Adrenal gland (tissue), 5 donors: Measurements from ENCODE around the gene ASTN2.

Source experiments
- POLR2A ChIP-seq, 2 donors: fragments of 450-650 bp; IDR thresholded peaks; one replicate each; pipeline ENCODE4 v1.6.1; 2017; ENCODE audit warnings: antibody characterized with exemption in 2 of 2, mild to moderate bottlenecking in 2 of 2, moderate library complexity in 1 of 2
- TF ChIP-seq, protein P1 (sequence below), 6 experiments: fragments of 450-650 bp in 4 of 6; fragments of 200-600 bp in 2 of 6; sonication (generic) in 1 of 6; IDR thresholded peaks; 1 replicate in 5 of 6; 2 replicates in 1 of 6; pipeline versions ENCODE4 v1.5.1 to v1.8.0; 2016 to 2021; ENCODE audit warnings: antibody characterized with exemption in 6 of 6, mild to moderate bottlenecking in 2 of 6, moderate library complexity in 1 of 6
- donor health status: DM: no; HTN: no; CAD: no.

DNA sequence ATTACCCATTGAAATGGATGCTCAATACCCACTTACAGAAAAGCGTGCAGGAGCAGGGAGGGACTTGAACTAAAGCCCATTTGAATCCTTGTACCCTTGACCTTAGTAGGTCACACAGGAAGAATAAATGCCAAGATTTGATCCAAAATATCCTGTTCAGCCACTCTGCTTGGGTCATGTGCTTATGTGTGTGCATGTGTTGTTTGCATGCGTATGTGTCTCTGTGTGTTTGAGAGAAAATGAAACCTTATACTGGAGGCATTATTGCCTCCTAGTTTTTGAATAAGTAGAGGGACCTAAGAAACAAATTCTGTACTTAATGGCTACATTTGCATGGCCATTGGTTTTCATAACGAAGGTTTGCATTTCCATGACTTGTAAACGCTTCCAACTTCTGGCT lies 791.1 kb downstream of the ASTN2 start:
- TF ChIP-seq, protein P1, sequence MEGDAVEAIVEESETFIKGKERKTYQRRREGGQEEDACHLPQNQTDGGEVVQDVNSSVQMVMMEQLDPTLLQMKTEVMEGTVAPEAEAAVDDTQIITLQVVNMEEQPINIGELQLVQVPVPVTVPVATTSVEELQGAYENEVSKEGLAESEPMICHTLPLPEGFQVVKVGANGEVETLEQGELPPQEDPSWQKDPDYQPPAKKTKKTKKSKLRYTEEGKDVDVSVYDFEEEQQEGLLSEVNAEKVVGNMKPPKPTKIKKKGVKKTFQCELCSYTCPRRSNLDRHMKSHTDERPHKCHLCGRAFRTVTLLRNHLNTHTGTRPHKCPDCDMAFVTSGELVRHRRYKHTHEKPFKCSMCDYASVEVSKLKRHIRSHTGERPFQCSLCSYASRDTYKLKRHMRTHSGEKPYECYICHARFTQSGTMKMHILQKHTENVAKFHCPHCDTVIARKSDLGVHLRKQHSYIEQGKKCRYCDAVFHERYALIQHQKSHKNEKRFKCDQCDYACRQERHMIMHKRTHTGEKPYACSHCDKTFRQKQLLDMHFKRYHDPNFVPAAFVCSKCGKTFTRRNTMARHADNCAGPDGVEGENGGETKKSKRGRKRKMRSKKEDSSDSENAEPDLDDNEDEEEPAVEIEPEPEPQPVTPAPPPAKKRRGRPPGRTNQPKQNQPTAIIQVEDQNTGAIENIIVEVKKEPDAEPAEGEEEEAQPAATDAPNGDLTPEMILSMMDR (IDR thresholded peaks at IDR 0.05): no peak
- TF ChIP-seq POLR2A (IDR thresholded peaks at IDR 0.05): no peak
